ENCODE measurements around the gene ZEB2.
"Not testable (repeated sequence)": the region's sequence is repeated elsewhere in the genome, so short reads cannot be mapped to it uniquely, and the experiment has no call there.

Gene ZEB2

DNA sequence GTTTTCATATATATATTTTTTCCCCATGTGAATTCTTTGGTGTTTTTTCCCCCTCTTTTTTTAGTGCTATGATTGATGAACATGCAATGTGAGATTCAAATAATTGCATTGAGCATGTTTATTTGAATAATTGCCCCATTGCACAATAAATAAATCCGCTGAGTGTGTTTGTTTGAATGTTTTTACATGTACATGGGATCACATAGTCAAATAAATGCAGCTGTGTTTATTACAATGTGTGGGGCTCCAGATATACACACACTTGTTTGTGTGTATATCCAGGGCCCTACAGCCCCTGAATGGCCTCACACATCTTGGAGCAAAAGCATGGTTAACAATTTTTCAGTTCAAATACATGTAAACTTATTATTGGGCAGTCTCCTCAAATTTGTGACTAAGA lies 134.5 kb downstream of the ZEB2 start:
- no peak for DNase-seq (ENCODE audit: low read depth in 2 of 2)

DNA sequence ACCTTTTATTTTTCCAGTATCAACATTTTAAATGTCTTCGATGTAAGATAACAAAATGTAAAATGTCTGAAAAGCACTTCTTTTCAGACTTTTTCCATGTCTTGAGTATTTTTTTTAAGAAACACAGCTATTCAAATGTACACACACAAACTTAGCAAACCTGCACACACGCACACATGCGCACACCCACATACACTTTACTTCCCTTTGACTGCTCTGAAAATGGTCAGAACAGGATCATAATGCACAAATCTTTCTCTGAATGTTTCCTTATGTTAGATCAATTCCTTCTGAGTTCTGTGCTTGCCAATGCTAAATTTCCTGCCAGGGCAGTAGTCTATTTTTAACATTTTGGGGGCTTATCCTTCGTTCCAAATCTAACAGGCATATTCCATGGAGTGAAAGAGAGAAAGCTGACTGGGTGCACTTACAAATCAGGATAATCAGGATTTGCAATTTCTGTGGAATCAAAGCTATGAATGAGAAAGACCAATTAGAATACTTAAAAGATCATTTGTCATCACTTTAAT lies 136.3 kb downstream of the ZEB2 start:
- DNase-seq (ENCODE audit: low read depth in 2 of 2): no peak

- no peak for DNase-seq (ENCODE audit: low read depth in 2 of 2)
These were observed 137.1 kb downstream of the ZEB2 start for GRCh38 chr2:144382849-144383248.

GRCh38 chr2:144381716-144382115 lies 138.2 kb downstream of the ZEB2 start:
- no peak for DNase-seq (ENCODE audit: low read depth in 2 of 2)

- no peak for DNase-seq (ENCODE audit: low read depth in 2 of 2)
These were observed 140.0 kb downstream of the ZEB2 start for GRCh38 chr2:144379851-144380311.

DNA sequence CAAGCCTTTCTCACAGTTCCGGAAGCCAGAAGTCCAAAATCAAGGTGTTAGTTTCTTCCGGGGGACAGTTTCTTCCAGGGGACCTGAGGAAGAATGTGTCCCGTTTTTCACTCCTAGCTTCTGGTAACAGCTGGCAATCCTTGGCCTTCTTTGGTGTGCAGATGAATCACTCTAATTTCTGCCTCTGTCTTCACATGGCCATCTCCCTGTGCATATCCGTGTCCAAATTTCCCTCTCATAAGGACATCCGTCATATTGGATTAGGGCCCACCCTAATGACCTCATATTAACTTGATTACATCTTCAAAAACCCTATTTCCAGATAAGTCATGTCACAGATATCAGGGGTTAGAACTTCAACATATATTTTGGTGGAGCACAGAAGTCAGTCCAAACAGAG lies 141.4 kb downstream of the ZEB2 start:
- DNase-seq (ENCODE audit: low read depth in 2 of 2): no peak

DNA sequence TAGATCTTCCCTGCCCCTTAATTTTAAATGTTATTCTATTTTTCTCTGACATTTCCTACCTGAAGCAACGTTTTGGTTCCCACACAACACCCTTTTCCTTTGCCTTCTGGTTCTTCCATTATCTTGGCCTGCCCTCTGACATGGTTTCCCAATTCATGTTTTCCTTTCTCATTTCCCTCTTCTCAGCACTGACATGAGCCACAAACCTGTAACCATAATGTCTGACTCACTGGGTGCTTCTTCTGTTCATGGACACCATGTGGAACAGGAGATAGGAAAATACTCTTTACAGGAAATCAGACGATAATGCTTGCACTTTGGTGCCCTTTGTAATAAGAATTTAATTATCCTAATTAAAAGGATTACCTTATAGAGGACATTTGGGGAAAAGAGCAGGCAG lies 142.0 kb downstream of the ZEB2 start:
- no peak for DNase-seq (ENCODE audit: low read depth in 2 of 2)

- DNase-seq (ENCODE audit: low read depth in 2 of 2): no peak
These were observed 143.0 kb downstream of the ZEB2 start for GRCh38 chr2:144376926-144377325.

DNA sequence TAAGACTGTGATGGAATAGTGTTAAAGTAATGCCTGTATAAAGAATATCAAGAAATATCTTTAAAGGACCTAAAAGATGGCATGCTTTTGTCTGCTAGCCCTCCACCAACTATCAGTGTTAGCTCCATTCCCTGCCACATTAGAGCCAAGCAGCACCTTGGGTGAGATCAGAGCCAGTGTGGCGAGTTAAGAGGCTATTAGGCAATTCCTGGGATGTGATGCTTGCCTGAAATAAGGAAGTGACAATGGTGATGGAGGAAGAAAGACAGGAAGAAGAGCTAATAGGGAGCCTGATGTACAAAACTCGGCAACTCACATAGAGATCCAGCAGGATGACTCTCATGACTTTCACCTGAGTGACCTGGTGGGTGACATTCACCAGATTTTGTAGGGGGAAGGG lies 143.5 kb downstream of the ZEB2 start:
- no peak for DNase-seq (ENCODE audit: low read depth in 2 of 2)

GRCh38 chr2:144374163-144374661 lies 145.7 kb downstream of the ZEB2 start:
- no peak for DNase-seq (ENCODE audit: low read depth in 2 of 2)

DNA sequence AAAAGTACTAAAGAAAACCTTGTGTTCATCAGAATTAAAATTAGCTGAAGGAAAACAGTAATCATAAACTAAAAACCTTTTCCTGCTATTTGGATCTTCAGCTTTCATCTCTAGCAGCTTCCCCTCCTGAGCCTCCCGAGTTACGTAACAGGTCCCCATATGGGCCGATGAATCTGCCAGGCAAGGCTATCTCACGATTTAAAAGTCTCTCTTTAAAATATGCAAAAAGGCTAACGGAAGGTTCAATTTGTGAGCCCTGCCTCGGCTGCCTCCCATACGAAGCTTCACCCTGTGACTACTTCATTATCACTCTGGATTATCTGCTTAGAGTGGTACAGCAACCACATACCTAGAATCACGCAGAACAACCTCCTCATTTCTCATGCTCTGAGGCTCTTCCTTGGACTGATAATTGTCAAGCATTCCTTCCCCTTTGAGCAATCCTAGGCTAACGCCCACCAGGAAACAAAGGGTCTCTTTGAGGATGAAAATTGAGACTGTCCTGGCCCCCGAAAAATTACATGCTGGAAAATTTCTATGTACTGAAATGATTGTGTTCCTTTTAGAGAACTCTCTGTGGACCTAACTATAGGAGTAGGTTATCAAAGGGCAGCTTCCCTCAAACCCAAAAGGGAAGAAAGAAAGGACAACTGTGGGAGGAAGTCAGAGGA lies 147.4 kb downstream of the ZEB2 start:
- DNase-seq (ENCODE audit: low read depth in 2 of 2): no peak

DNA sequence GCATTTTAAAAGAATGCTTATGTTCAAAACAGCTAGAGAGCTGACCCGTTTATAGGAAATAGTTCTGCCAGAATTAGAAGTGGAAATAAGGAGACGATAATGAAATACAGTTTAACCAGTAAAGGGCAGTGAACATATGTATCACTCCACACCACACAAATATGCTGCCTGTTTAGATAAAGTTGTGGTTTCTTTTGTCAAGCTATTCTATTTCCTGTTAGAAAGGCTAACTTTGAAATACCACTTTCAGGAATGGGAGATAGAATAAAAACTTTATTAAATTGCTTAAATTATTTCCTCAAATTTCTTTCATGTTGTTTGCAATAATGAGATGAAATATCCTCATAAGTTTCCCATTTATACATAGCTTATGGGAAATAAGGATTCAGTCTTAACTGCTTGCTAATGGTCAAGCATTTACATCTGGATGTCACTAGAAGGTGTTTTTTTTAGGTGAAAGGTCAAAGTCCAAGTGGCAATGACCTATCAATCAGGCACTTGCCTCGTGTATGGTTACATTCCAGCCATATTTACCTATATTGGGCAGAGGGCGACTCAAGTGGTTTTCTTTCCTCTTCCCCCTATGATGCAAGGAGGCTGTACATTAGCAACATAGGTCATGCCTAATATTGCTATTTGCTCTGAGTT lies 148.9 kb downstream of the ZEB2 start:
- no peak for DNase-seq (ENCODE audit: low read depth in 2 of 2)

DNA sequence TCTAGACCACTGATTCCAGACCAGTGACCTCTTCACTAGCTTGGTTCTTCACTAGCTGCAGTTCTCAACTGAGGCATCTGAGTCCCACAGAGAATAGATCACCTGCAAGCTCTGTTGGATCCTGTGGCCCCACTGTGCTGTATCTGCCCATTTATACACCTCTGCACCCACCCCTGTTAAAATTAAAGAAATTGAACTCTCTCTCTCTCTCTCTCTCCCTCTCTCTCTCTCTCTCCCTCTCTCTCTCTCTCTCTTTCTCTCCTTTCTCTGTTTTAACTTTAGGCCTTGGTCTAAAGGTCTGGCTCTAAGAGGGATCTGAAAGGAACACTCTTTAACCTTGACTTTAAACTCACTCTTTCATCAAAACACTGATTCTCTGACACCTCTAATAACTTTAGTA lies 150.5 kb downstream of the ZEB2 start:
- DNase-seq (ENCODE audit: low read depth in 2 of 2): no peak

GRCh38 chr2:144366825-144367429 lies 153.0 kb downstream of the ZEB2 start:
- no peak for DNase-seq (ENCODE audit: low read depth in 2 of 2)

GRCh38 chr2:144364944-144365738 lies 154.8 kb downstream of the ZEB2 start:
- DNase-seq (ENCODE audit: low read depth in 2 of 2): no peak

GRCh38 chr2:144364247-144364646 lies 155.7 kb downstream of the ZEB2 start:
- not testable (repeated sequence) for DNase-seq (ENCODE audit: low read depth in 2 of 2)

GRCh38 chr2:144362401-144362800 lies 157.5 kb downstream of the ZEB2 start:
- no peak for DNase-seq (ENCODE audit: low read depth in 2 of 2)

DNA sequence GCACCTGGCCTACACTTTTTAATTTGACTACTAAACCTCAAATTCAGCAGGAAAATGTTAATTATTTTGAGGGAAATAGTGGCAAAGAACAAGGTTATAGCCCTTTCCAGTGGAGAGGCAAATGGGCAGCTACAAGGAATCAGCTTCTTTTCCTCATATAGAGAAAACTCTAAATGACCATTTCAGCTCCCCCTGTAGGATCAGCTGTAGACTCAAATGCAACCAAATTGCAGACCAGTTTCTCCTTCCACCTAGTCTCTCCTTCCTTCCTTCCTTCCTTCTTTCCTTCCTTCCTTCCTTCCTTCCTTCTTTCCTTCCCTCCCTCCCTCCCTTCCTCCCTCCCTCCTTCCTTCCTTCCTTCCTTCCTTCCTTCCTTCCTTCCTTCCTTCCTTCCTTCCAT lies 158.2 kb downstream of the ZEB2 start:
- no peak for DNase-seq (ENCODE audit: low read depth in 2 of 2)

- no peak for DNase-seq (ENCODE audit: low read depth in 2 of 2)
These were observed 160.2 kb downstream of the ZEB2 start for GRCh38 chr2:144359684-144360083.

- no peak for DNase-seq (ENCODE audit: low read depth in 2 of 2)
These were observed 160.9 kb downstream of the ZEB2 start for GRCh38 chr2:144358979-144359541.

- no peak for DNase-seq (ENCODE audit: low read depth in 2 of 2)
These were observed 161.4 kb downstream of the ZEB2 start for GRCh38 chr2:144358374-144358964.
